ENCODE measurements around the gene DYNLT1. TPM values are rescaled to one million over a fixed set of nuclear protein-coding genes. Genes with fewer than 3 reads are reported as not detected.
"Not testable (repeated sequence)": the region's sequence is repeated elsewhere in the genome, so short reads cannot be mapped to it uniquely, and the experiment has no call there.

DYNLT1 gene
- total and polyA plus RNA-seq, 12 donors, result 106 to 211 (median 122) TPM

DNA sequence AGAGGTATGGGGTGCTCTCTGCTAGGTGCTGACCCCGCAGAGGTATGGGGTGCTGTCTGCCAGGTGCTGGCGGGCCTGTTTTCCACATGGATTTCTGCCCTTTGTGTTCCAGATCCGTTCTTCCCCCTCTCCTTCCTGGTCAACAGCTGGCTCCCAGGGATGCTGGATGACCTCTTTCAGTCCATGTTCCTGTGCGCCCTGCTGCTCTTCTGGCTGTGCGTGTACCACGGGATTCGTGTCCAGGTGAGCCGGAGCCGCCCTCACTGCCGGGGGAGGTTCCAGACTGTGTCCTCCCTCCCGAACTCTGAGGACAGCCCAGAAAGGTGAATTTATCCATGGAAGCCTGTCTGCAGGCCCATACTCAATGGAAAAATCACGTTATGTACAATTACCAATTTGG, 36.3 kb downstream of the DYNLT1 start:
- no peak for ATAC-seq
- Histone ChIP-seq H3K27me3 (no peaks in the 10 kb centered on the region), H3K4me3 (no peak overlapping the region), H3K36me3 (peaks cover 0 to 93% (median 9%) of the 10 kb centered on the region in 9 donors), H3K9me3 (no peaks in the 10 kb centered on the region), H3K27ac (peak overlapping the region in 2 of 10 donors; percentile 33 to 60), H3K4me1 (peaks cover 3 to 36% (median 20%) of the 10 kb centered on the region in 9 donors)
- intact Hi-C loops (cut with DNase I), result loop anchor here in 5 of 10 donors (5.0 to 10.0 kb wide), 3 partner anchors 386 to 393 kb away; no protein-coding TSS in a partner anchor
- WGBS, 2 donors, result 93 to 96% methylated on average over 12 of the region's 12 CpGs
- TF ChIP-seq, protein P1, sequence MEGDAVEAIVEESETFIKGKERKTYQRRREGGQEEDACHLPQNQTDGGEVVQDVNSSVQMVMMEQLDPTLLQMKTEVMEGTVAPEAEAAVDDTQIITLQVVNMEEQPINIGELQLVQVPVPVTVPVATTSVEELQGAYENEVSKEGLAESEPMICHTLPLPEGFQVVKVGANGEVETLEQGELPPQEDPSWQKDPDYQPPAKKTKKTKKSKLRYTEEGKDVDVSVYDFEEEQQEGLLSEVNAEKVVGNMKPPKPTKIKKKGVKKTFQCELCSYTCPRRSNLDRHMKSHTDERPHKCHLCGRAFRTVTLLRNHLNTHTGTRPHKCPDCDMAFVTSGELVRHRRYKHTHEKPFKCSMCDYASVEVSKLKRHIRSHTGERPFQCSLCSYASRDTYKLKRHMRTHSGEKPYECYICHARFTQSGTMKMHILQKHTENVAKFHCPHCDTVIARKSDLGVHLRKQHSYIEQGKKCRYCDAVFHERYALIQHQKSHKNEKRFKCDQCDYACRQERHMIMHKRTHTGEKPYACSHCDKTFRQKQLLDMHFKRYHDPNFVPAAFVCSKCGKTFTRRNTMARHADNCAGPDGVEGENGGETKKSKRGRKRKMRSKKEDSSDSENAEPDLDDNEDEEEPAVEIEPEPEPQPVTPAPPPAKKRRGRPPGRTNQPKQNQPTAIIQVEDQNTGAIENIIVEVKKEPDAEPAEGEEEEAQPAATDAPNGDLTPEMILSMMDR (IDR thresholded peaks at IDR 0.05), result no peak
- DNase-seq, result no peak

- H3K9me3 ChIP-seq, result no peaks in the 10 kb centered on the region
- WGBS, 2 donors, result 89 to 90% methylated on average over 14 of the region's 14 CpGs
- peak overlapping the region in 3 of 10 donors; percentile 33 to 60 (median 44) for H3K27ac ChIP-seq
- H3K4me1 ChIP-seq, result peaks cover 3 to 36% (median 20%) of the 10 kb centered on the region in 9 donors
- peaks cover 0 to 90% (median 9%) of the 10 kb centered on the region in 9 donors for H3K36me3 ChIP-seq
- TF ChIP-seq, protein P1 (IDR thresholded peaks at IDR 0.05), result no peak
- no peaks in the 10 kb centered on the region for H3K27me3 ChIP-seq
- ATAC-seq, result peak in 3 of 8 donors; percentile 21 to 36 (median 25)
- DNase-seq, result no peak
- intact Hi-C loops (cut with DNase I), result loop anchor here in 5 of 10 donors (5.0 to 10.0 kb wide), 3 partner anchors 385 to 393 kb away; no protein-coding TSS in a partner anchor
- H3K4me3 ChIP-seq, result no peak overlapping the region
Measured at GRCh38 chr6:158607411-158608170, 37.0 kb downstream of the DYNLT1 start.

DNA sequence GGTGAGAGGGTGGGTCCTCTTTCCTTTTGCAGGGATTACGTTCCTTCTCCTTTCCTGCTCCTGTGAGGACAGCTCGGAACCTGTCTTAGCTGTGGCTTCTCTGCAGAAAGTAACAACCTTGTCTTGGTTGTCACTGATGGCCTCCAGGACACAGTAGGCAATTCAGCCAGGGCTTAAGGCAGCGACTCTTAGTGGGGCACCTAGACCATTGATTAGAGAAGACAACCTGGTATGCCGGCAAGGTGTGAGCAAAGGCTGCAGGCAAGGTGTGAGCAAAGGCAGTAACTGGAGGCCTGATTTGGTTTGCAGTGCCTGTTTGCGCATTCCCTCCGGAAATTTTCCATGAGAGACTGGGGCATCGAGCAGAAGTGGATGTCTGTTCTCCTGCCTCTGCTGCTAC, 37.6 kb downstream of the DYNLT1 start:
- WGBS, 2 donors, result 98 to 99% methylated on average over 7 of the region's 7 CpGs
- TF ChIP-seq, protein P1 (IDR thresholded peaks at IDR 0.05), result no peak
- Histone ChIP-seq H3K27me3 (no peaks in the 10 kb centered on the region), H3K36me3 (peaks cover 0 to 90% (median 9%) of the 10 kb centered on the region in 9 donors), H3K4me1 (peaks cover under 1 to 33% (median 18%) of the 10 kb centered on the region in 9 donors), H3K9me3 (no peaks in the 10 kb centered on the region), H3K4me3 (no peak overlapping the region), H3K27ac (no peak overlapping the region)
- ATAC-seq (no peak), DNase-seq (no peak)
- intact Hi-C loops (cut with DNase I), result loop anchor here in 5 of 10 donors (5.0 to 10.0 kb wide), 3 partner anchors 385 to 392 kb away; no protein-coding TSS in a partner anchor

DNA sequence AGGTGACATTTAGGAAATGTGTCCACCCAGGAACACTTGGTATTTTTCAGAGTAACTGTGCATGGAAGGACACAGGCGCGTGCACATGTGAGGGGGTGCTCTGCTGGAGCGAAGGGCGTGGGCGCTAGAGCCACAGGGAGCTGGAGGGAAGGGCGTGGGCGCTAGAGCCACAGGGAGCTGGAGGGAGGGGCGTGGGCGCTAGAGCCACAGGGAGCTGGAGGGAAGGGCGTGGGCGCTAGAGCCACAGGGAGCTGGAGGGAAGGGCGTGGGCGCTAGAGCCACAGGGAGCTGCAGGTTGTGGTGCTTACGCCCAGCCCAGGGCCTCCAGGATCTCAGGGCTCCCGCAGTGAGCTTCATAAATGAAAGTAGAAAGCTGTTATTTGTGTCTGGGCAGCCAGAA, 38.5 kb downstream of the DYNLT1 start:
- not testable (repeated sequence) for H3K27ac ChIP-seq, H3K4me3 ChIP-seq, ATAC-seq, H3K9me3 ChIP-seq, DNase-seq, H3K27me3 ChIP-seq
- 86 to 99% methylated on average over 15 of the region's 15 CpGs for WGBS, 2 donors
- Histone ChIP-seq H3K36me3 (peaks cover 0 to 89% (median 9%) of the 10 kb centered on the region in 9 donors), H3K4me1 (peaks cover 0 to 24% (median 10%) of the 10 kb centered on the region in 9 donors)
- intact Hi-C loops (cut with DNase I), result loop anchor here in 5 of 10 donors (5.0 to 10.0 kb wide), 3 partner anchors 384 to 391 kb away; no protein-coding TSS in a partner anchor

Data from heart right ventricle (tissue), 16 donors.